ENCODE measurements around the gene TEX13C. TPM values are rescaled to one million over a fixed set of nuclear protein-coding genes. Genes with fewer than 3 reads are reported as not detected.
"Not testable (repeated sequence)": the region's sequence is repeated elsewhere in the genome, so short reads cannot be mapped to it uniquely, and the experiment has no call there.

Gene TEX13C
- total RNA-seq (2014; rRNA removed; shearing (Covaris generic)), result 0.28 and 0.60 TPM in 2 replicates

DNA sequence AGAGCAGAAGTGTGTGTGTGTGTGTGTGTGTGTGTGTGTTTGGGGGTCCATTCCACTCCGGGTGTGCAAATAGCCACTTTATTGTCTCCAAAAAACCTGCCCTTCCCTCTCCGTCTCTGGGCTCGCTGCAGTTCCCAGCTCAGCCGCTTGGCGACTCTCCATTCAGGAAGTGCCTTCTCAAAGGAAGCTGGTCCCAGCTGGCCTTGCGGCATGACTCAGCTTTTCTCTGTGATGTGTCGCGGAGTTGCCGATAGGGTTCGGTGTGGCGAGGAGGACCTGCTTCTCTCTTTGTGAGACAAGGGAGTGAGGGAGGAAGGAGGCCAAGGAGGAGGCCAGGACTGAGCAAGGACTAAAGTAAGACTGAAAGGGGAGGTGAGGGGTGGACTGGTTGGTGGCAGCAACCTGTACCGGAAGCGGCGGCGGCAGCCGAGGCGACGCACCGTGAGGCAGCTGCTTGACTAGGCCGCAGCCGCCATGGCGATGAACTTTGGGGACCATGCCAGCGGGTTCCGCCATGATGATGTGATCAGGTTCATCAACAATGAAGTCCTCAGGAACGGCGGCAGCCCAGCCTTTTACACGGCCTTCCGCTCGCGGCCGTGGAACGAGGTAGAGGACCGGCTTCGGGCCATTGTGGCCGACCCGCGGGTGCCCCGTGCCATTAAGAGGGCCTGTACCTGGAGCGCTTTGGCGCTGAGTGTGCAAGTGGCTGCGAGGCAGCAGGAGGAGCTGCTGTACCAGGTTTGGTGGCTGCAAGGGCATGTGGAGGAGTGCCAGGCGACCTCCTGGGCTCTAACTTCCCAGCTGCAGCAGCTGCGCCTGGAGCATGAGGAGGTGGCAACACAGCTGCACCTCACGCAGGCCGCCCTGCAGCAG lies at the start of gene TEX13C:
TEX13C (plus strand) TSS at position 226 of the 876 bp plus-strand sequence; CDS start at position 475, 249 bp downstream.
- no peak for DNase-seq (ENCODE audit: low spot score)

GRCh38 chrX:125287282-125287681 lies 32.4 kb upstream of the TEX13C start:
- no peak for DNase-seq (ENCODE audit: low spot score)

GRCh38 chrX:125288343-125288742 lies 31.3 kb upstream of the TEX13C start:
- DNase-seq (ENCODE audit: low spot score), result no peak

DNA sequence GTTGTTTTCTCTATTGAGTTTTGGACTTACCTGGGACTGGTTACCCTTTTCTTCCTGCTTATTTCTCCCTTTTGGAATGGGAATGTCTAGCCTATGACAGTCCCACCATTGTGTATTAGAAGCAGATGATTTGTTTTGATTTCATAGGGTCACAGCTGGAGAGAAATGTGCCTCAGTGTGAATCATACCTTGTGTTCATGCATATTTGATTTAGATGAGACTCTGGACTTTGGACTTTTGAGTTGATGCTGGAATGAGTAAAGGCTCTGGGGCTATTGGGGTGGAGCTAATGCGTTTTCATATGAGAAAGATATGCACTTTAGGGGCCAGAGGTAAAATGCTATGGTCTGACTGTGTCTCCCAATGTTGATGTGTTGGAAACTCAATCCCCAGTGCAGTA lies 30.5 kb upstream of the TEX13C start:
- no peak for DNase-seq (ENCODE audit: low spot score)

DNA sequence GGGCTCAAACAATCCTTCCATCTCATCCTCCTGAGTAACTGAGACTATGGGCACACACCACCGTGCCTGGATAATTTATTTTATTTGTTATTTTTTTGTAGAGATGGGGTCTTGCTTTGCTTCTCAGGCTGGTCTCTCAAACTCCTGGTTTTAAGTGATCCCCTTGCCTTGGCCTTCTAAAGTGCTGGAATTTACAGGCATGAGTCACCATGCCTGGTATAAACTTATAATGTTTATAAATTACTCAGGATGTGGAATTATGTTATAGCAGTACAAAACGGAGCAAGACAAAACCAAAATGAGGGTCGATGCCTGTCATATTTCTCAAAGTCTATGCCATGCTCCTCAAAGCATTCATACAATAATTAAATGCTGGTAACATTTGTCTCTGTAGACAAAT lies 29.8 kb upstream of the TEX13C start:
- no peak for DNase-seq (ENCODE audit: low spot score)

- no peak for DNase-seq (ENCODE audit: low spot score)
These were observed 28.5 kb upstream of the TEX13C start for GRCh38 chrX:125291124-125291523.

GRCh38 chrX:125293850-125294780 lies 25.6 kb upstream of the TEX13C start:
- no peak for DNase-seq (ENCODE audit: low spot score)

DNA sequence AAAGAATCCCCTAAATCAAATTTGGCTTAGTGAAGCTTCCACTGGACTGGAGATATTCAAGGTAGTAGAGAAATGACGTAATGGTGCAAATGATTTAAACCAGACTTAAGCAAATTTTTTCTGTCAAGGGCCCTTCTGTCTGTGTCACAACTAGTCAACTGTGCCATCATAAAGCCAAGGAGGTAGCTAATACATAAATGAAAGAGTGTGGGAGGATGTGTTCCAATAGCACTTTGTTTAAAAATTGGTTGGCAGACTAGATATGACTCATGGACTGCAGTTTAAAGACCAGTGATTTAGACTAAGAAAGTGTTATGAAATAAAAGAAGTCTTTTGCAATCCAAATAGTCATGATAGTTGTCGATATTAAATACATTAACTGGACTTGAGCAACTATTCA lies 24.3 kb upstream of the TEX13C start:
- DNase-seq (ENCODE audit: low spot score), result no peak

DNA sequence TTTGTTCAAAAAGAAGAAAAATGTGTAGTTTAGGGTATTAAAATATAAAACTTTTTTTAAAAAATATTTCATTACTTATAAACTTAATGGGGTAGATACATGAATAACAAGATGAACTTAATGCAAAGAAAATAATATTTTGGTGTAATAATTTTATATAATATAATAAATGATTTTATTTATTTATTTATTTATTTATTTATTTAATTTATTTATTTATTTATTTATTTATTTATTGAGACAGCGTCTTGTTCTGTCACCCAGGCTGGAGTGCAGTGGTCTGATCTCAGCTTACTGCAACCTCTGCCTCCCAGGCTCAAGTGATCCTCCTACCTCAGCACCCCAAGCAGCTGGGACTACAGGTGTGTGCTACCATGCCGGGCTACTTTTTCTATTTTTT lies 20.8 kb upstream of the TEX13C start:
- no peak for DNase-seq (ENCODE audit: low spot score)

DNA sequence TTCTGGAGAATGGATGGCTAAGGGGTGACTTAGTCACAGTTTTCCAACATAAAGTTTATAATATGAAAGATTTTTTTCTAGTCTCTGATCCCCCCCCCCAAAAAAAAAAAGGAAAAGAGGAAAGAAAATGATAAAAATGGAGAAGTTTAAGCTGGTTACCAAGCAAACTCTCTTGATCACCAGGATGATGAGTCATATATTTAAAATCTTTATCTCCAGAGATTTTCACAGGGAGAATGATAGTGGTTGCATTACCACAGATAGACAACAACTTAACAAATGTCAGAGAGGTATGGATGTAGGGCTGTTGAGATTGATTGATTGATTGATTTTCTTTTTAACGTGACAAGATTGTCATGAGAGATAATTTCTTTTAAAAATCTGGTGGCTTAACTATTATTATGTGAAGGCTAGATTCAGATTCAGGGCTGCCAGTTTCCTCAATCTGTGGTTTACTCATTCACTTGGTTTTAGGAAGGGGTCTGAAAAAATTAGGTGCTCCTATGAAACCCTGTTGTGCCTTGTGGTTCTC lies 13.3 kb upstream of the TEX13C start:
- no peak for DNase-seq (ENCODE audit: low spot score)

GRCh38 chrX:125308653-125309052 lies 11.0 kb upstream of the TEX13C start:
- DNase-seq (ENCODE audit: low spot score), result no peak

- not testable (repeated sequence) for DNase-seq (ENCODE audit: low spot score)
These were observed 505 bp upstream of the TEX13C start for GRCh38 chrX:125319166-125319565.

DNA sequence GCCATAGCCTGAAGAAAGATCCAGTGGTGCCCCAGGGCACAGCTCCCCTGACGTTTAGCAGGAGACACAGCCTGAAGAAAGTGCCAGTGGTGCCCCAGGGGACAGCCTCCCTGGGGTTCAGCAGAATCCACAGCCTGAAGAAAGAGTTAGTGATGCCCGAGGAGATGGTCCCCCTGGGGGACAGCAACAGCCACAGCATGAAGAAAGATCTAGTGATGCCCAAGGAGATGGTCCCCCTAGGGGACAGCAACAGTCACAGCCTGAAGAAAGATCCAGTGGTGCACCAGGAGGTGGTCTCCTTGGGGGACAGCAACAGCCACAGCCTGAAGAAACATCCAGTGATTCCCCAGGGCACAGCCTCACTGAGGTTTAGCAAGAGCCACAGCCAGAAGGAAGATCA lies 2.8 kb downstream of the TEX13C start:
- DNase-seq (ENCODE audit: low spot score), result no peak

- no peak for DNase-seq (ENCODE audit: low spot score)
These were observed 6.9 kb downstream of the TEX13C start for GRCh38 chrX:125326599-125326998.

- DNase-seq (ENCODE audit: low spot score), result no peak
These were observed 8.2 kb downstream of the TEX13C start for GRCh38 chrX:125327891-125328290.

DNA sequence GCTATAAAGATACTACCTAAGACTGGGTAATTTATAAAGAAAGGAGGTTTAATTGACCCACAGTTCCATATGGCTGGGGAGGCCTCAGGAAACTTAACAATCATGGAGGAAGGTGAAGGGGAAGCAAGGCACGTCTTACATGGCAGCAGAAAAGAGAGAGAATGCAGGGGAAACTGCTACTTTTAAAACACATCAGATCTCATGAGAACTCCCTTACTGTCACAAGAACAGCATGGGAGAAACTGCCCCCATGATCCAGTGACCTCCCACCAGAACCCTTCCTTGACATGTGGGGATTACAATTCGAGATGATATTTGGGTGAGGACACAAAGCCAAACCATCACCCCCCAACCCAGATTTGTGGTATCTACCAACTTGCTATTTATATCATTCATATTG lies 13.9 kb downstream of the TEX13C start:
- no peak for DNase-seq (ENCODE audit: low spot score)

GRCh38 chrX:125340490-125340889 lies 20.8 kb downstream of the TEX13C start:
- no peak for DNase-seq (ENCODE audit: low spot score)

DNA sequence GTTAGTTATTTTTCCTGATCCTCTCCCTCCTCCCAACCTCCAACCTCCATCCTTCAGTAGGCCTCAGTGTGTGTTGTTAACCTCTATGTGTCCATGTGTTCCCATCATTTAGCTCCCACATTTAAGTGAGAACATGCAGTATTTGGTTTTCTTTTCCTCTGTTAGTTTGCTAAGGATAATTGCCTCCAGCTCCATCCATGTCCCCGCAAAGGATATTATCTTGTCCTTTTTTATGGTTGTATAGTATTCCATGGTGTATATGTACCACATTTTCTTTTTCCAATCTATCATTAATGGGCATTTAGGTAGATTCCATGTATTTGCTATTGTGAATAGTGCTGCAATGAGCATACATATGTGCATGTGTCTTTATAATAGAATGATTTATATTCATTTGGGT lies 54.5 kb downstream of the TEX13C start:
- no peak for DNase-seq (ENCODE audit: low spot score)
